Suprapubic skin (tissue), 4 donors: ENCODE measurements around the gene FEN1.

Experiments
- CTCF ChIP-seq, 2 donors: fragments of 200-600 bp in 1 of 2; fragments of 450-650 bp in 1 of 2; sonication (generic) in 1 of 2; IDR thresholded peaks; one replicate each; pipeline ENCODE4 v1.5.1; 2016 to 2019; ENCODE audit warnings: antibody characterized with exemption in 2 of 2, mild to moderate bottlenecking in 1 of 2, moderate library complexity in 1 of 2
- EP300 ChIP-seq: sonication (generic); formaldehyde crosslinking; IDR thresholded peaks from one replicate; pipeline ENCODE4 v1.6.1; 2017; ENCODE audit warnings: antibody characterized with exemption
- POLR2A ChIP-seq, 2 donors: fragments of 450-650 bp; IDR thresholded peaks; one replicate each; pipeline ENCODE4 v1.6.1; 2017; ENCODE audit warnings: antibody characterized with exemption in 2 of 2, mild to moderate bottlenecking in 2 of 2, moderate library complexity in 2 of 2
- POLR2AphosphoS5 ChIP-seq, 3 donors: sonication (generic); formaldehyde crosslinking; IDR thresholded peaks; one replicate each; pipeline ENCODE4 v1.6.1; 2017; ENCODE audit warnings: antibody characterized with exemption in 3 of 3

- TF ChIP-seq CTCF (IDR thresholded peaks at IDR 0.05): no peak
- no peak for TF ChIP-seq POLR2AphosphoS5 (IDR thresholded peaks at IDR 0.05)
- TF ChIP-seq EP300: no peak
- TF ChIP-seq POLR2A (IDR thresholded peaks at IDR 0.05): no peak
Observed at GRCh38 chr11:61830237-61831105, 37.8 kb downstream of the FEN1 start.
